ENCODE data around the gene ZNF385D.

The ZNF385D gene

GRCh38 chr3:21672303-21672702 lies 78.7 kb downstream of the ZNF385D start:
- ATAC-seq (ENCODE audit: low read depth) (peak; percentile 92), DNase-seq (ENCODE audit: low spot score) (no peak)
- TF ChIP-seq CTCF (IDR thresholded peaks at IDR 0.05; ENCODE audit: poor library complexity, severe bottlenecking), result no peak
- H3K27ac ChIP-seq (ENCODE audit: poor library complexity, severe bottlenecking), result no peak overlapping the region
- no peak overlapping the region for H3K4me3 ChIP-seq (ENCODE audit: severe bottlenecking)
- H3K27me3 ChIP-seq (ENCODE audit: insufficient read depth, poor library complexity, severe bottlenecking), result peaks cover 3% of the 10 kb centered on the region
- H3K9me3 ChIP-seq (ENCODE audit: severe bottlenecking), result no peaks in the 10 kb centered on the region
- no peaks in the 10 kb centered on the region for H3K36me3 ChIP-seq (ENCODE audit: low read depth)
- no peaks in the 10 kb centered on the region for H3K4me1 ChIP-seq (ENCODE audit: insufficient read depth, poor library complexity, severe bottlenecking)

- no peak overlapping the region for H3K27ac ChIP-seq (ENCODE audit: poor library complexity, severe bottlenecking)
- no peaks in the 10 kb centered on the region for H3K4me1 ChIP-seq (ENCODE audit: insufficient read depth, poor library complexity, severe bottlenecking)
- H3K27me3 ChIP-seq (ENCODE audit: insufficient read depth, poor library complexity, severe bottlenecking), result no peaks in the 10 kb centered on the region
- no peaks in the 10 kb centered on the region for H3K9me3 ChIP-seq (ENCODE audit: severe bottlenecking)
- TF ChIP-seq CTCF (IDR thresholded peaks at IDR 0.05; ENCODE audit: poor library complexity, severe bottlenecking), result no peak
- H3K4me3 ChIP-seq (ENCODE audit: severe bottlenecking), result no peak overlapping the region
- H3K36me3 ChIP-seq (ENCODE audit: low read depth), result no peaks in the 10 kb centered on the region
- DNase-seq (ENCODE audit: low spot score) (no peak), ATAC-seq (ENCODE audit: low read depth) (no peak)
These were observed 80.6 kb downstream of the ZNF385D start for GRCh38 chr3:21670386-21670785.

GRCh38 chr3:21668012-21668411 lies 83.0 kb downstream of the ZNF385D start:
- Histone ChIP-seq H3K4me3 (ENCODE audit: severe bottlenecking) (no peak overlapping the region), H3K4me1 (ENCODE audit: insufficient read depth, poor library complexity, severe bottlenecking) (no peaks in the 10 kb centered on the region), H3K27ac (ENCODE audit: poor library complexity, severe bottlenecking) (no peak overlapping the region), H3K36me3 (ENCODE audit: low read depth) (no peaks in the 10 kb centered on the region), H3K9me3 (ENCODE audit: severe bottlenecking) (no peaks in the 10 kb centered on the region), H3K27me3 (ENCODE audit: insufficient read depth, poor library complexity, severe bottlenecking) (no peaks in the 10 kb centered on the region)
- DNase-seq (ENCODE audit: low spot score), result no peak
- ATAC-seq (ENCODE audit: low read depth), result no peak
- no peak for TF ChIP-seq CTCF (IDR thresholded peaks at IDR 0.05; ENCODE audit: poor library complexity, severe bottlenecking)

- Histone ChIP-seq H3K4me1 (ENCODE audit: insufficient read depth, poor library complexity, severe bottlenecking) (no peaks in the 10 kb centered on the region), H3K36me3 (ENCODE audit: low read depth) (no peaks in the 10 kb centered on the region), H3K4me3 (ENCODE audit: severe bottlenecking) (no peak overlapping the region), H3K27me3 (ENCODE audit: insufficient read depth, poor library complexity, severe bottlenecking) (no peaks in the 10 kb centered on the region), H3K27ac (ENCODE audit: poor library complexity, severe bottlenecking) (no peak overlapping the region), H3K9me3 (ENCODE audit: severe bottlenecking) (no peaks in the 10 kb centered on the region)
- ATAC-seq (ENCODE audit: low read depth), result no peak
- no peak for DNase-seq (ENCODE audit: low spot score)
- TF ChIP-seq CTCF (IDR thresholded peaks at IDR 0.05; ENCODE audit: poor library complexity, severe bottlenecking), result no peak
These were observed 85.4 kb downstream of the ZNF385D start for GRCh38 chr3:21665444-21666100.

- H3K4me1 ChIP-seq (ENCODE audit: insufficient read depth, poor library complexity, severe bottlenecking), result no peaks in the 10 kb centered on the region
- no peak overlapping the region for H3K4me3 ChIP-seq (ENCODE audit: severe bottlenecking)
- no peaks in the 10 kb centered on the region for H3K36me3 ChIP-seq (ENCODE audit: low read depth)
- no peaks in the 10 kb centered on the region for H3K27me3 ChIP-seq (ENCODE audit: insufficient read depth, poor library complexity, severe bottlenecking)
- no peak overlapping the region for H3K27ac ChIP-seq (ENCODE audit: poor library complexity, severe bottlenecking)
- no peak for TF ChIP-seq CTCF (IDR thresholded peaks at IDR 0.05; ENCODE audit: poor library complexity, severe bottlenecking)
- DNase-seq (ENCODE audit: low spot score), result no peak
- no peak for ATAC-seq (ENCODE audit: low read depth)
- H3K9me3 ChIP-seq (ENCODE audit: severe bottlenecking), result no peaks in the 10 kb centered on the region
These were observed 86.0 kb downstream of the ZNF385D start for GRCh38 chr3:21664996-21665395.
